CD4-positive, CD25-positive, alpha-beta regulatory T cell (primary cell): ENCODE results near the gene EPHB2. TPM values are rescaled to one million over a fixed set of nuclear protein-coding genes. Genes with fewer than 3 reads are reported as not detected.
"Not testable (repeated sequence)": the region's sequence is repeated elsewhere in the genome, so short reads cannot be mapped to it uniquely, and the experiment has no call there.

Experiments used
- ATAC-seq, 2 donors: fragments of 150-1000 bp; cut with Tn5 transposase; one replicate each; pipeline ENCODE4 v1.10.0; 2021; ENCODE audit warnings: low read depth in 2 of 2, moderate number of reproducible peaks in 2 of 2, moderate library complexity in 1 of 2
- DNase-seq, 3 donors: peaks; one replicate each; pipeline versions ENCODE4 v3.0.0 to v3.0.0-alpha.2; 2012 to 2022; ENCODE audit warnings: mixed read lengths in 1 of 3
- H3K27ac ChIP-seq: one replicate; pipeline ENCODE4 v1.7.0; 2013; ENCODE audit warnings: mild to moderate bottlenecking, low read length; ENCODE audit not compliant: insufficient read depth, poor library complexity, severe bottlenecking
- H3K27me3 ChIP-seq: one replicate; pipeline ENCODE4 v1.7.0; 2013; ENCODE audit warnings: low read length; ENCODE audit not compliant: control insufficient read depth, insufficient read depth
- H3K36me3 ChIP-seq: one replicate; pipeline ENCODE4 v1.7.0; 2013; ENCODE audit warnings: mild to moderate bottlenecking, low read length, moderate library complexity; ENCODE audit not compliant: control insufficient read depth, insufficient read depth
- H3K4me1 ChIP-seq: 2 replicates; pipeline ENCODE4 v1.7.0; 2013; ENCODE audit warnings: mild to moderate bottlenecking, low read length; ENCODE audit not compliant: insufficient read depth, control insufficient read depth, poor library complexity, severe bottlenecking
- H3K4me3 ChIP-seq: one replicate; pipeline ENCODE4 v1.7.0; 2013; ENCODE audit warnings: low read depth, mild to moderate bottlenecking, low read length, moderate library complexity
- H3K9me3 ChIP-seq, 2 experiments: 1 replicate in 1 of 2; 2 replicates in 1 of 2; pipeline ENCODE4 v1.7.0; 2013; ENCODE audit warnings: low read length in 2 of 2, mild to moderate bottlenecking in 1 of 2, moderate library complexity in 1 of 2; ENCODE audit not compliant: control insufficient read depth in 2 of 2
- H3K27ac Mint-ChIP-seq, 3 donors: one replicate each; pipeline ENCODE4 v1.8.0; 2020 to 2022; ENCODE audit warnings: mild to moderate bottlenecking in 3 of 3, mixed read lengths in 3 of 3, moderate library complexity in 2 of 3
- H3K27me3 Mint-ChIP-seq: one replicate; pipeline ENCODE4 v1.8.0; 2022; ENCODE audit warnings: mild to moderate bottlenecking, mixed read lengths
- H3K36me3 Mint-ChIP-seq: one replicate; pipeline ENCODE4 v1.8.0; 2020; ENCODE audit warnings: mixed read lengths
- H3K4me1 Mint-ChIP-seq, 4 donors: one replicate each; pipeline ENCODE4 v1.8.0; 2020 to 2022; ENCODE audit warnings: mixed read lengths in 4 of 4, mild to moderate bottlenecking in 1 of 4
- H3K4me3 Mint-ChIP-seq, 4 donors: one replicate each; pipeline ENCODE4 v1.8.0; 2020 to 2022; ENCODE audit warnings: mild to moderate bottlenecking in 4 of 4, mixed read lengths in 4 of 4, moderate library complexity in 3 of 4
- H3K9me3 Mint-ChIP-seq, 7 donors: one replicate each; pipeline ENCODE4 v1.8.0; 2020 to 2022; ENCODE audit warnings: mixed read lengths in 7 of 7, mild to moderate bottlenecking in 3 of 7, moderate library complexity in 2 of 7
- polyA plus RNA-seq, 4 donors: library from polyadenylated mRNA; unstranded; fragments of 300-500 nt; fragmentation: Illumina TruSeq; gene quantifications; one replicate each; pipeline ENCODE4 v1.2.3, GENCODE V29; 2021
- total RNA-seq: library from RNA; stranded (reverse); gene quantifications from one replicate; pipeline ENCODE4 v1.2.3, GENCODE V29; 2022

The EPHB2 gene
- total and polyA plus RNA-seq, 5 donors from 2014 or later: not detected

- ATAC-seq: no peak
- H3K27me3 Mint-ChIP-seq: peaks cover 14% of the 10 kb centered on the region
- no peak overlapping the region for H3K27ac Mint-ChIP-seq
- no peaks in the 10 kb centered on the region for H3K4me1 ChIP-seq
- H3K27me3 ChIP-seq: peaks cover 2% of the 10 kb centered on the region
- H3K27ac ChIP-seq: no peak overlapping the region
- H3K4me3 ChIP-seq: no peak overlapping the region
- no peak overlapping the region for H3K4me3 Mint-ChIP-seq
- no peaks in the 10 kb centered on the region for H3K36me3 ChIP-seq
- no peaks in the 10 kb centered on the region for H3K36me3 Mint-ChIP-seq
- no peak for DNase-seq
- H3K4me1 Mint-ChIP-seq: peaks cover 0 to 2% (median 0%) of the 10 kb centered on the region in 4 donors
- H3K9me3 Mint-ChIP-seq: no peaks in the 10 kb centered on the region
- H3K9me3 ChIP-seq: no peaks in the 10 kb centered on the region
These were observed 38.6 kb upstream of the EPHB2 start for GRCh38 chr1:22671999-22672398.

GRCh38 chr1:22673486-22674409 lies 36.9 kb upstream of the EPHB2 start:
- H3K4me1 ChIP-seq: no peaks in the 10 kb centered on the region
- no peaks in the 10 kb centered on the region for H3K9me3 Mint-ChIP-seq
- peaks cover 2% of the 10 kb centered on the region for H3K27me3 ChIP-seq
- no peaks in the 10 kb centered on the region for H3K36me3 Mint-ChIP-seq
- peaks cover 0 to 2% (median 0%) of the 10 kb centered on the region in 4 donors for H3K4me1 Mint-ChIP-seq
- DNase-seq (peak in 1 of 3 donors; percentile 14), ATAC-seq (no peak)
- H3K9me3 ChIP-seq: no peaks in the 10 kb centered on the region
- no peaks in the 10 kb centered on the region for H3K36me3 ChIP-seq
- no peak overlapping the region for H3K4me3 Mint-ChIP-seq
- no peak overlapping the region for H3K27ac ChIP-seq
- H3K27me3 Mint-ChIP-seq: peaks cover 14% of the 10 kb centered on the region
- H3K27ac Mint-ChIP-seq: no peak overlapping the region
- no peak overlapping the region for H3K4me3 ChIP-seq

- H3K4me3 ChIP-seq: no peak overlapping the region
- peaks cover 2% of the 10 kb centered on the region for H3K27me3 ChIP-seq
- Mint-ChIP-seq H3K27me3 (peaks cover 11% of the 10 kb centered on the region), H3K4me1 (peaks cover 0 to 2% (median 0%) of the 10 kb centered on the region in 4 donors), H3K36me3 (no peaks in the 10 kb centered on the region), H3K4me3 (no peak overlapping the region), H3K27ac (no peak overlapping the region), H3K9me3 (no peaks in the 10 kb centered on the region)
- H3K27ac ChIP-seq: no peak overlapping the region
- no peak for DNase-seq
- no peaks in the 10 kb centered on the region for H3K9me3 ChIP-seq
- no peak for ATAC-seq
- H3K36me3 ChIP-seq: no peaks in the 10 kb centered on the region
- H3K4me1 ChIP-seq: no peaks in the 10 kb centered on the region
These were observed 36.3 kb upstream of the EPHB2 start for GRCh38 chr1:22674410-22674749.

- ATAC-seq, H3K4me3 Mint-ChIP-seq, H3K9me3 ChIP-seq, DNase-seq, H3K27ac ChIP-seq, H3K27me3 Mint-ChIP-seq, H3K36me3 ChIP-seq, H3K4me1 Mint-ChIP-seq, H3K27ac Mint-ChIP-seq, H3K4me3 ChIP-seq, H3K4me1 ChIP-seq, H3K36me3 Mint-ChIP-seq, H3K27me3 ChIP-seq, H3K9me3 Mint-ChIP-seq: not testable (repeated sequence)
These were observed 34.5 kb upstream of the EPHB2 start for GRCh38 chr1:22676151-22676550.

- H3K36me3 ChIP-seq: no peaks in the 10 kb centered on the region
- ATAC-seq (no peak), DNase-seq (no peak)
- no peaks in the 10 kb centered on the region for H3K4me1 ChIP-seq
- Mint-ChIP-seq H3K9me3 (no peaks in the 10 kb centered on the region), H3K36me3 (no peaks in the 10 kb centered on the region), H3K4me3 (no peak overlapping the region), H3K27me3 (peaks cover 4% of the 10 kb centered on the region), H3K4me1 (peaks cover 0 to 2% (median 0%) of the 10 kb centered on the region in 4 donors), H3K27ac (no peak overlapping the region)
- H3K27me3 ChIP-seq: peaks cover 2% of the 10 kb centered on the region
- H3K9me3 ChIP-seq: no peaks in the 10 kb centered on the region
- no peak overlapping the region for H3K4me3 ChIP-seq
- H3K27ac ChIP-seq: no peak overlapping the region
These were observed 33.6 kb upstream of the EPHB2 start for GRCh38 chr1:22676916-22677583.

- Histone ChIP-seq H3K4me3 (no peak overlapping the region), H3K27ac (no peak overlapping the region), H3K4me1 (no peaks in the 10 kb centered on the region), H3K9me3 (no peaks in the 10 kb centered on the region), H3K27me3 (peaks cover 2% of the 10 kb centered on the region), H3K36me3 (no peaks in the 10 kb centered on the region)
- Mint-ChIP-seq H3K4me3 (no peak overlapping the region), H3K27me3 (peaks cover 4% of the 10 kb centered on the region), H3K9me3 (no peaks in the 10 kb centered on the region), H3K36me3 (no peaks in the 10 kb centered on the region), H3K27ac (no peak overlapping the region), H3K4me1 (peaks cover 0 to 2% (median 0%) of the 10 kb centered on the region in 4 donors)
- no peak for ATAC-seq
- DNase-seq: no peak
These were observed 32.4 kb upstream of the EPHB2 start for GRCh38 chr1:22677931-22678896.

- DNase-seq (no peak), ATAC-seq (no peak)
- Mint-ChIP-seq H3K27ac (no peak overlapping the region), H3K36me3 (no peaks in the 10 kb centered on the region), H3K4me1 (no peaks in the 10 kb centered on the region), H3K4me3 (no peak overlapping the region), H3K9me3 (peaks cover 0 to 2% (median 0%) of the 10 kb centered on the region in 7 donors), H3K27me3 (no peaks in the 10 kb centered on the region)
- H3K27ac ChIP-seq: no peak overlapping the region
- H3K9me3 ChIP-seq: no peaks in the 10 kb centered on the region
- H3K4me3 ChIP-seq: no peak overlapping the region
- H3K4me1 ChIP-seq: no peaks in the 10 kb centered on the region
- H3K36me3 ChIP-seq: no peaks in the 10 kb centered on the region
- no peaks in the 10 kb centered on the region for H3K27me3 ChIP-seq
These were observed 29.9 kb upstream of the EPHB2 start for GRCh38 chr1:22680726-22681125.
